Fibroblast of the conjunctiva (primary cell): ENCODE measurements around the gene ANKRD2.
"Not testable (repeated sequence)": the region's sequence is repeated elsewhere in the genome, so short reads cannot be mapped to it uniquely, and the experiment has no call there.

Source experiments
- DNase-seq: peaks from one replicate; pipeline ENCODE4 v3.0.0-alpha.2; 2010; ENCODE audit warnings: low read depth

ANKRD2 gene

DNA sequence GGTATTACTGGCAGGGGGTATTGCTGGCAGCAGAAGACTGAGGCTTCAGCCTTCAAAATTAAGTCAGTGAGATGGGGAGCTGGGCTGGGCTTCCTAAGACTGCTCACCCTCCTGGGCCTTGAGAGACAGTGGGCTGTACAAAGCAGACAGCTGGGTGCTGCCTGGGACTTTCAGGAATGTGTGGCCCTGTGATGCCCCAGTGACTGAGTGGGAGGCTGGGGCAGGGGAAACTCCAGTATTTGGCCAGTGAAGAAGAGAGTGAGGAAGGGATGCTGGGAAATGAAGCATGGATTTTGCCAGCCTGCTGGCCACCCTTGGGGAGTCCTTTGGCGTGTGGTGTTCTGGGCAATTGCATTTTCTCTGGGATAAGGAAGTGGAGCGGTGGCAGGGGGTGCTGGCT is 442 bp downstream of the ANKRD2 start:
- no peak for DNase-seq

DNA sequence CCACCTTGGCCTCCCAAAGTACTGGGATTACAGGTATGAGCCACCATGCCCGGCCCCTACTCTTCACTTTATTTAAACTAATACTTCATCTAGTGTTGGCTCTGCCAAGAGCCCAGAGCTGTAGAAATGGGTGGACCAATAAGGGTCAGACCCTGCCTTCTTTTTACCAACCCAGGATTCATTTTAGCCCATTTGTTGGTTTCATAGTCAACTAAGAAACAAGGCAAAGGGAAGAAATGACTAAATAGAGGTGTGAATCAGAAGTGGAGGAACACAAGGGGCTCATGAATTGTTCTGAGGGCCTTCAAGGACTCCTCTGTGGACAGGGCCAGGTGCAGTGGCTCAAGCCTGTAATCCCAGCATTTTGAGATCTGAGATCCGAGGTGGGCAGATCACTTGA is 1.1 kb downstream of the ANKRD2 start:
- DNase-seq = no peak

GRCh38 chr10:97574374-97575126 is 2.0 kb downstream of the ANKRD2 start:
- peak; percentile 27 for DNase-seq

GRCh38 chr10:97575127-97575668 is 2.6 kb downstream of the ANKRD2 start:
- no peak for DNase-seq

GRCh38 chr10:97576487-97576886 is 3.9 kb downstream of the ANKRD2 start:
- DNase-seq = not testable (repeated sequence)

- no peak for DNase-seq
Measured at GRCh38 chr10:97577701-97578100, 5.1 kb downstream of the ANKRD2 start.

DNA sequence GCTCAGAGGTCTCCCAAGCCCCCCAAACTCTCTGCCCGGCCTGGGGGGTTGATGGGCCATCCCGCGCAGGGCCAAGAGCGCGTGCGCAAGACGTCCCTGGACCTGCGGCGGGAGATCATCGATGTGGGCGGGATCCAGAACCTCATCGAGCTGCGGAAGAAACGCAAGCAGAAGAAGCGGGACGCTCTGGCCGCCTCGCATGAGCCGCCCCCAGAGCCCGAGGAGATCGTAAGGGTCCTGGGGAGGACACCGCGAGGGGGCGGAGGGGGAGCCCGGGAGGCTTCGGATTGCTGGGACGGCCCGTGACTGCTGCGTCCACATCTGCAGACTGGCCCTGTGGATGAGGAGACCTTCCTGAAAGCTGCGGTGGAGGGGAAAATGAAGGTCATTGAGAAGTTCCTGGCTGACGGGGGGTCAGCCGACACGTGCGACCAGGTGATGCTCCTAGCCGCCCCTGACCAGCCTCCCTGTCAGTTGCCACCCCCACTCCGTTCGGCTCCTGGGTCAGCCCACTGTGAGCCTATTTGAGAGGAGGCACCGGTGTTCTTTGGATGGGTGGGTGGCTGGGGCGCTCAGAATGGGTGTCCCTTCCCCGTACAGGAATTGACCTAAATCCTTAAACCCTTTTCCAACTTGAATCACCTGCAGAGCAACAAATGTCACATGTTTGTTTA is 5.7 kb downstream of the ANKRD2 start:
- DNase-seq = no peak

- DNase-seq = no peak
Measured at GRCh38 chr10:97580421-97581367, 8.1 kb downstream of the ANKRD2 start.

DNA sequence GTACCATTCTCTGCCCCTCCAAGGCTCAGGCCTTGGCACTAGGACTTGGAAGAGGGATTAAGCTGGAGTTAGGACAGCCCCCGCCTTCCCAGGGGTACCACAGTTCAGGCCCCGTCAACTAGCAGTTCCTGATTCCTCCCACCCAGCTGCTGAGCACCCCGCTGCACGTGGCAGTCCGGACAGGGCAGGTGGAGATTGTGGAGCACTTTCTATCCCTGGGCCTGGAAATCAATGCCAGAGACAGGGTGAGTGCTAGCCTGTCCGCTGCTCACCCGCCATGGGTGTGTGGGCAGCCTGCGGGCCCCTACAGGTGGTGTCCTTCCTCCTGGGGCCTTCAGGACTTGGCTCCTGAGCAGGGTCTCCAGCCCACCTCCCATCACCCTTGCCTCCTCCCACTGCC is 9.6 kb downstream of the ANKRD2 start:
- no peak for DNase-seq

GRCh38 chr10:97583476-97583875 is 10.9 kb downstream of the ANKRD2 start:
- DNase-seq = no peak

- DNase-seq = peak; percentile 65
Measured at GRCh38 chr10:97584060-97584797, 11.7 kb downstream of the ANKRD2 start, which contains the start of gene HOGA1. HOGA1 (plus strand) TSS chr10:97584389; CDS start chr10:97584704, 315 bp downstream.

DNA sequence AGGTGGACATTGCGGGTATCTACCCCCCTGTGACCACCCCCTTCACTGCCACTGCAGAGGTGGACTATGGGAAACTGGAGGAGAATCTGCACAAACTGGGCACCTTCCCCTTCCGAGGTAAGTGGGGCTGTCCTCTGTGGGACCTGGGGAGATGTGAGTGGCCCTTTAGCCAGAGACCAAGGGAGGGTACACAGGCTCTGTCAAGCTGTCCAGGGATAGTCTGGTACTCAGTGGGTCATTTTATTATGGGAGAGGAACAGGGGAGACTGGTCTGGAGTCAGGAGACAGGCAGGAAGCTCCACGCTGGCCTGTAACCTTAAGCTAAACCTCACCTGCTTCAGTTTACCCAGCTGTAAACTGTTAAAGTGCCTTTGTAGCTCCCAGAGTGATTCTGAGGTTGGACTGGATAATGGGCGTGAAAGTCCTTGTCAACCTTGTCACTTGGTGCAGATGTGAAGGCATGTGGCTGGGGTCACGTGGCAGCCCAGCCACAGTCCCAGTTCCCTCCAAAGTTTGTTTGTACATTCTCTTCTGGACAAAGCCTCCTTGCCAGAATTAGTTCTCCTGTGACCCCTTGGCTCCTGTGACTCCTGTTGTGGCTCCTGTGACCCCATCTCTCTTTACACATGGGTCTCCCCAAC is 12.3 kb downstream of the ANKRD2 start:
- no peak for DNase-seq

DNA sequence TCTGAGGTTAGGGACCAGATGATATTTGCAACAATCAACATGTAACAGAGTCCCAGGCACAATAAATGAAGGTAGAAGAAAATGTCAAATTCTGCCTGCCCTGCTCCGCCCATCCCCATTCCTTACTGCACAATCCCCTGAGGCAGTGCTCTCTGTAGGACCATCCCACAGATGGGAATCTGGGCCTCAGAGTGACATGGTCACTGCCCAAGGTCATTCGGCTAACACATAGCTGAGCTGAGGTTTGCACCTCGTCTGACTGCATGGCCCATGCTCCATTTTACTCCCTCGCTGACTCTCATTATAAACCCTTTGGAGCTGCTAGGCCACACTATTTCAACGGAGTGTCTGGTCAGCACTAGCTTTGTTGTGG is 12.8 kb downstream of the ANKRD2 start:
- DNase-seq = no peak

GRCh38 chr10:97587183-97587582 is 14.6 kb downstream of the ANKRD2 start:
- DNase-seq = no peak

DNA sequence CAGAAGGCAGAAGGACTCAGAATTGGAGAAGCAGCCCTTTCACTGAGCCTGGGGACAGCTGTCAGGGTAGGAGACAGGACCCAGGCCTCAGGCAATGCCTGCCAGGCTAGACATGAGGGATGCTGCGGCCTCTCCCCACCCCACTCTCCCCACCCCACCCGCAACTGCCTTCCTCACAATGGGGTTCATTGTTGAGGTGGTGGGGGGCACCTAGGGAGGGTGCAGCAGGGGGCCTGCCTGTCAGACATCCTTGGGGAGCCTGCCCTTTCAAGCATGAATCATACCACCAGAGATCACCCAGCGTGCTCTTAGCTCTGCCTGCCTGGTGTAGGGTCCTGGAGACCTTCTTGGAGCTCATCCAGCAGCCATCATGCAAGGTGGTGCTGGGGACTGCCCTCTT is 16.9 kb downstream of the ANKRD2 start, which contains the start of gene C10orf62:
TSS of gene C10orf62 (plus strand) at position 243 of the 400 bp plus-strand sequence. CDS start 177 bp downstream, outside the sequence.
- no peak for DNase-seq

DNA sequence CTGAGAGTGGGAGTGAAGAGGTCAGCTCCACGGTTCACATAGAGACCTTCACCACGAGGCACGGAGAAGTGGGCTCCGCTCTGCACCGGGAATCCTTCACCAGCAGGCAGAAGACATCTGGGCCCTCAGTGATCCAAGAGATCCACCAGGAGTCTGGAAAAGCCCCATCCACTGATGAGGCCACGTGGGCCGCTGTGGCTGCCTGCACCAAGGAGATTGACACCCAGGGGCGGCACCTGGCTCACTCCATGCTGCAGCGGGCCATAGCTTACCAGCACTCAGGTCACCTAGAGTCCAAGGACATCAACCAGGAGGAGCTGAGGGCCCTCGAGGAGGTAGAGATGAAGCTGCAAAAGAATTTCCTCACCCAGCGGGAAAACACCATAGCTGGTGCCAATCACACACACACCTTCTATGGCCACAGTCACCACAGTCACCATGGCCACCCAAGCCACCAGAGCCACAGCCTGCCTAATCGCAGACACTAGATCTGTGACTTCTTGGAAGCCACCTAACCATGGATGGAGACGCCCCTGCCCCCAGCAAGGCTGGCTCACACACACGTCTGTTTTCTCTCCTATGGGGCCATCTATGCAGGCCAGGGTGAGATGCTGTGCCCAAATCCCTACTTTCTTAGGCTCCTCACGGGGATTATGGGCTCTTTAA is 17.6 kb downstream of the ANKRD2 start:
- DNase-seq = no peak

- no peak for DNase-seq
Measured at GRCh38 chr10:97590748-97591495, 18.3 kb downstream of the ANKRD2 start.

- DNase-seq = no peak
Measured at GRCh38 chr10:97593421-97593820, 20.8 kb downstream of the ANKRD2 start.
